ENCODE results near the gene USP22.
"Not testable (repeated sequence)": the region's sequence is repeated elsewhere in the genome, so short reads cannot be mapped to it uniquely, and the experiment has no call there.

The USP22 gene

GRCh38 chr17:20989991-20990855 lies 52.6 kb downstream of the USP22 start:
- in situ Hi-C loops (cut with MboI; ENCODE audit: low sequenced_read_pairs) = no loop called here

DNA sequence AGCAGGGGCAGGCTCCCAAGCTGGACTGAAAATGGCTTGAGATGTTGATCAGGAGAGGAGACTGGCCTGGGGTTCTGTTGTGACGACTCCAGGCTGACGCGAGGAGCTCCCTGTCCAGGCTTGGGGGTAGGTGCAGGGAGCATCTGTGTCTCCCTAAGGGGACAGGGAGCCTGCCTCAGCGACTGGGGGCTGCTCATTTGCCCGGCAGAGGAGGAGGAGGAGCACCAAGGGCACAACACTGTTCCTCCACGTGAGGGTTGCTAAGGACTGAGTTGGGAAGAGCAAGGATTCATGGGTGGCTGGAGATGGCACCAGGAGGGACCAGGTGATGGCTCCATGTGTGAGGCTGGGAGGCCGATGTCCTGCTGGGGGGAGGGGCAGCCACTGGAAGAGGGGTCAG lies 53.3 kb downstream of the USP22 start:
- in situ Hi-C loops (cut with MboI; ENCODE audit: low sequenced_read_pairs) = no loop called here

DNA sequence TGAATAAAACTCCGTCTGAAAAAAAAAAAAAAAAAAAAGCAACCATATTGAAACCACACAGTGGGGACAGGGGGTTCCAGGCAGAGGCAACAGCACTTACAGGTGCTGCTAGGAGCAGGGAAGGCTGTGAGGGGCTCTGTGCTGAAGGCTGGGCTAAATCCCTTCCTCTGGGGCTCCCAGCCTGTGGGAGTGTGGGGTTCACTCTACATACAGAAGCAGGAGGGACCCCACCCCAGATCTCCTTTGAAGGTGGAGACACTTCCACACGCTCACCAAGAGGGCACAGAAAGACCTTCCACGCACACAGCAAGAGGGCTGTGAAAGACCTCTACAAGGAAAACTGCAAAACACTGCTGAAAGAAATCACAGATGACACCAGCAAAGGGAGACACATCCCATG lies 53.9 kb downstream of the USP22 start:
- in situ Hi-C loops (cut with MboI; ENCODE audit: low sequenced_read_pairs) = no loop called here

GRCh38 chr17:20988001-20988636 lies 54.7 kb downstream of the USP22 start:
- in situ Hi-C loops (cut with MboI; ENCODE audit: low sequenced_read_pairs) = no loop called here

- in situ Hi-C loops (cut with MboI; ENCODE audit: low sequenced_read_pairs) = no loop called here
Observed at GRCh38 chr17:20987511-20987910, 55.3 kb downstream of the USP22 start.

- in situ Hi-C loops (cut with MboI; ENCODE audit: low sequenced_read_pairs) = no loop called here
Observed at GRCh38 chr17:20986767-20987510, 55.9 kb downstream of the USP22 start.

DNA sequence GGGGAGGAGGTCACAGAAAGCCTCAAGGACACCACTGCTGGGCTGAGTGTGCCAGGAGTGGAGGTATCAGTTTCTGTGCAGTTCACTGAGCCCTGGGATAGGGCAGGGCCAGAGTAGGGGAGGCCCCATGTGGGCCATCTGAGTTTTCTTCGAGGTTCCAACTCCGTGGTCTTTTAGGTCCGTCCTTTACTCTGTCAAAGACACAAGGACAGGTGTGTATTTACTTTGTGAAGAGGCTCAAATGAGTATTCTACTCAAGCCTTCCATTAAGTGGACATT lies 59.5 kb downstream of the USP22 start:
- in situ Hi-C loops (cut with MboI; ENCODE audit: low sequenced_read_pairs) = no loop called here

GRCh38 chr17:20982589-20983358 lies 60.0 kb downstream of the USP22 start:
- in situ Hi-C loops (cut with MboI; ENCODE audit: low sequenced_read_pairs) = no loop called here

- in situ Hi-C loops (cut with MboI; ENCODE audit: low sequenced_read_pairs) = no loop called here
Observed at GRCh38 chr17:20981046-20981920, 61.5 kb downstream of the USP22 start.

DNA sequence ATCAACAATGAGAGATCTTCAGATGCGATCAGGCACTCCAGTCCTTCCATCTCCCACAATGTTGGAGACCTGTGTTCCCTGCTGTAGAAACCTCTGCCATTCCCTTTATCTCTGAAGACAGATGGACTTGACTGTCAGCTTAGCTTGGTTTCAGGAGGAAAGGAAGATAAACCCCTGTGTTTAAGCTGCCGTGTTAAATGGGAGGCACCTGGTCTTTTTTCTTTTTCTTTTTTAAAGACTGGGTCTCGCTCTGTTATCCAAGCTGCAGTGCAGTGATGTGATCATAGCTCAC lies 63.1 kb downstream of the USP22 start:
- in situ Hi-C loops (cut with MboI; ENCODE audit: low sequenced_read_pairs) = no loop called here

GRCh38 chr17:20979007-20979791 lies 63.6 kb downstream of the USP22 start:
- in situ Hi-C loops (cut with MboI; ENCODE audit: low sequenced_read_pairs) = not testable (repeated sequence)

DNA sequence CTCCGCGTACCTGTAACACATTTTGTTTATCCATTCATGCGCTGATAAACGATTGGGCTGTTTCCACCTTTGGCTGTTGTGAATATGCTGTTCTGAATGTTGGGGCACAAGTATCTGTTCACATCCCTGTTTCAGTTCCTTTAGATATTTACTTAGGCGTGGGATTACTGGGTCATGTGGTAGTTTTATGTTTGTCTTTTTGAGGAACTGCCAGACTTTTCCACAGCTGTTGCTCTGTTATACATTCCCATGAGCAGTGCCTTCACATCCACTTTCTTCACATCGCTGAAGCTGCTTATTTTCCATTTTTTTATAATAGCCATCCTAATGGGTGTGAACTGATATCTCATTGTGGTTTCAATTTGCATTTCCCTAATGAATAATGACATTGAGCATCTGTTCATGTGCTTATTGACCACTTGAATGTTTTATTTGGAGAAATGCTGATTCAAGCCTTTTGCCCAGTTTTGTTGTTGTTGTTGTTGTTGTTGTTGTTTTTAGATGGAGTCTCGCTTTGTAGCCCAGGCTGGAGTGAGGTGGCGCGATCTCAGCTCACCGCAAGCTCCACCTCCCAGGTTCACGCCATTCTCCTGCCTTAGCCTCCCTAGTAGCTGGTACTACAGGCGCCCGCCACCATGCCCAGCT lies 65.1 kb downstream of the USP22 start:
- in situ Hi-C loops (cut with MboI; ENCODE audit: low sequenced_read_pairs) = not testable (repeated sequence)

DNA sequence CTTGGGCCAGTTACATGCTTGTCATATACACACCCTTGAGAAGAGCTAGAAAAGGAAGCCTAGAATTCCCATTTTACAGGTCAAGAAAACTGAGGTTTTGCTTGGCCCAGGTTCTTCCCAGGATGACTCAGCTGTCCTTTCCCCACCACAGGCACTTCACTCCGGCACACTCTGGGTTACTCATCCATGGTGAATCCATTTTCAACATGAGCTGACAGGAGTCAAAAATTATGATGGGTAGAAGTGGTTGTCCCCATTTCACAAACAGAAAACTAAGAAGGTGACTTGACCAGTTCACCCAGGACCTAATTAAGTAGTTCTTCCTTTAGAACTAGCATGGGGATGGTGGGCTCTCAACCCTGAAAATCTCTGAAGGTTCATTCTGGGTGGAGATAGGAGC lies 67.2 kb downstream of the USP22 start:
- in situ Hi-C loops (cut with MboI; ENCODE audit: low sequenced_read_pairs) = no loop called here

DNA sequence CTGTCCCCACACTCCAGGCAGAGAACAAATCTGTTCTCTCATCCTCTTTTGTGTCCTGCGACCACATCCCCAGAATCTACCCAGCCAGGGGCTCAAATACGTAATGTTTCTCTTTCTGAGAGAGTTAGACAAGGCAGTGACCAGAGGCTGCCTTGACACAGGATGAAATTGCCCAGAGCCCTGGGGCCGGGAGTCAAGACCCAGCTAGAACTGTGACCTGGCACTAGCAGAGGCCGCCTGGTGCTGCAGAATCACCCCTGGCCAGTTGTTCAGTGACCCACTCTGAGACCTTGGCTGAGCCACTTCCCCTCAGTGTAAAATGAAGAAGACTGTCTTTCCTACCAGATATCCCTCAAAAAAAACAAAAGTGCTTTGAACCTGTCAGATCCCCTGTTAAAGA lies 72.5 kb downstream of the USP22 start:
- in situ Hi-C loops (cut with MboI; ENCODE audit: low sequenced_read_pairs) = no loop called here

DNA sequence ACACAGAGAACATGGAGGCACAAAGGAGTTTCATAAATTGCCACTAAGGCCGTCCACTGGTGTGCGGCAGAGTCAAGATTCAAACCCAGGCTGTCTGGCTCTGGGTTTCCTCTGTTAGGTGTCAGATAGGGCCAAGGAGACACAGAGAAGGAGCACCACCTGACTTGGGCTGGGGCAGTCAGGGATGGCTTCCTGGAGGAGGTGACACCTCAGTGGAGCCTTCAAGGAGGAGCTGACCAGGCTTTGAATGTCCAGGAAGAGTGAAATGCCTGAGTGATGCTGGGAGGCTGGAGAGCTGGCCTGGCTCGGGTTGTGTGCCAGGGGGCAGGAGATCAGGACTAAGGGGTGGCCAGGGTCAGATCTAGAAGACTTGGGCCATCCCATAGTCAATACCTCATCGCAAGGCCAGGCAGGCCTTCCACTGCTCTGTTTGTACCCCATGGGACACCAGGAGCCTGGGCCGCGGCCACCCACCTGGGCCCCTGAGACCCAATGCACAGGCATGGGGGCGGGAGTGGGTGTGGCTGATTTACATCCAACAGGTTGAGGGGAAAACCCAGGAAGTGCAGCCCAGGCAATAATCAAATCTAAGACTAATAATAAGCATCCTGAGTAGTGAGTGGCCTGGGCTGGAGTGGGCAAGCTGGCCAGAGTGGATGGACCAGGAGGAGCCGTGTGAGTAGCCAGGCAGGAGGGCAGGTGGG lies 73.7 kb downstream of the USP22 start:
- in situ Hi-C loops (cut with MboI; ENCODE audit: low sequenced_read_pairs) = no loop called here

DNA sequence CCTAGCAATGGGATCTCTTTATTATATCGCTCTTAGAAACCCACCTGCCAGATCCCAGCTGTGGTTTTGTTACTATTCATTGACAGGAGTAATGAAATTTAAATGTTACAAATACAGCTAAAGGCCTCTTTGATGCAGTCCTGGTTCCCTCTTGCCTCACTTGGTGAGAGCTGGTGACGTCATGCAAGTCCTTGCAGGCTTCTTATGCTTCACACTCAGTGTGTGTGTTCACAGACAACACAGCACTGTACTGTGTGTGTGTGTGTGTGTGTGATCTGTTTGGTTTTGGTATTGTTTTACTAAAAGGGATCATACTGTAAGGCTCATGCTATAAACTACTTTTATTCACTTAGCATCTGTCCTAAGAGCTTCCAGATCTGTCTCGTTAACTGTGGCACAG lies 75.0 kb downstream of the USP22 start:
- in situ Hi-C loops (cut with MboI; ENCODE audit: low sequenced_read_pairs) = no loop called here

GRCh38 chr17:20966870-20967269 lies 75.9 kb downstream of the USP22 start:
- in situ Hi-C loops (cut with MboI; ENCODE audit: low sequenced_read_pairs) = no loop called here

DNA sequence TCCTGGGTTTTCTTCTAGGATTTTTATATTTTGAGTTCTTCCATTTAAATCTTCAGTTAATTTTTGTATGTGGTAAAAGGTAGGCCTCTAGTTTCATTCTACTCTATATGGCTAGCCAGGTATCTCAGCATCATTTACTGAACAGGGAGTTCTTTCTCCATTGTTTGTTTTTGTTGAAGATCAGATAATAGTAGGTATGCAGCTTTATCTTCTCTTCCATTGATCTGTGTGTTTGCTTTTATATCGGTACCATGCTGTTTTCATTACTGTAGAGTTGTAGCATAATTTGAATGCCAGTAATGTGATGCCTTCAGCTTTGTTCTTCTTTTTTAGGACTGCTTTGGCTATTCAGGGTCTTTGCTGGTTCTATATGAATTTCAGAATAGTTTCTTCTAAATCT lies 77.3 kb downstream of the USP22 start:
- in situ Hi-C loops (cut with MboI; ENCODE audit: low sequenced_read_pairs) = no loop called here

GRCh38 chr17:20961586-20961985 lies 81.2 kb downstream of the USP22 start:
- in situ Hi-C loops (cut with MboI; ENCODE audit: low sequenced_read_pairs) = no loop called here

All from HL-60/S4 treated with phorbol 12-myristate 13-acetate at 8.2 ng/mL for 4 days and 3 days (cell line).